CD4-positive, CD25-positive, alpha-beta regulatory T cell (primary cell): Measurements from ENCODE around the gene TSPEAR. TPM values are rescaled to one million over a fixed set of nuclear protein-coding genes. Genes with fewer than 3 reads are reported as not detected.

ENCODE experiments used
- ATAC-seq, 2 donors: fragments of 150-1000 bp; cut with Tn5 transposase; one replicate each; pipeline ENCODE4 v1.10.0; 2021; ENCODE audit warnings: low read depth in 2 of 2, moderate number of reproducible peaks in 2 of 2, moderate library complexity in 1 of 2
- DNase-seq, 3 donors: peaks; one replicate each; pipeline versions ENCODE4 v3.0.0 to v3.0.0-alpha.2; 2012 to 2022; ENCODE audit warnings: mixed read lengths in 1 of 3
- H3K27ac ChIP-seq: one replicate; pipeline ENCODE4 v1.7.0; 2013; ENCODE audit warnings: mild to moderate bottlenecking, low read length; ENCODE audit not compliant: insufficient read depth, poor library complexity, severe bottlenecking
- H3K27me3 ChIP-seq: one replicate; pipeline ENCODE4 v1.7.0; 2013; ENCODE audit warnings: low read length; ENCODE audit not compliant: control insufficient read depth, insufficient read depth
- H3K36me3 ChIP-seq: one replicate; pipeline ENCODE4 v1.7.0; 2013; ENCODE audit warnings: mild to moderate bottlenecking, low read length, moderate library complexity; ENCODE audit not compliant: control insufficient read depth, insufficient read depth
- H3K4me1 ChIP-seq: 2 replicates; pipeline ENCODE4 v1.7.0; 2013; ENCODE audit warnings: mild to moderate bottlenecking, low read length; ENCODE audit not compliant: insufficient read depth, control insufficient read depth, poor library complexity, severe bottlenecking
- H3K4me3 ChIP-seq: one replicate; pipeline ENCODE4 v1.7.0; 2013; ENCODE audit warnings: low read depth, mild to moderate bottlenecking, low read length, moderate library complexity
- H3K9me3 ChIP-seq, 2 experiments: 1 replicate in 1 of 2; 2 replicates in 1 of 2; pipeline ENCODE4 v1.7.0; 2013; ENCODE audit warnings: low read length in 2 of 2, mild to moderate bottlenecking in 1 of 2, moderate library complexity in 1 of 2; ENCODE audit not compliant: control insufficient read depth in 2 of 2
- H3K27ac Mint-ChIP-seq, 3 donors: one replicate each; pipeline ENCODE4 v1.8.0; 2020 to 2022; ENCODE audit warnings: mild to moderate bottlenecking in 3 of 3, mixed read lengths in 3 of 3, moderate library complexity in 2 of 3
- H3K27me3 Mint-ChIP-seq: one replicate; pipeline ENCODE4 v1.8.0; 2022; ENCODE audit warnings: mild to moderate bottlenecking, mixed read lengths
- H3K36me3 Mint-ChIP-seq: one replicate; pipeline ENCODE4 v1.8.0; 2020; ENCODE audit warnings: mixed read lengths
- H3K4me1 Mint-ChIP-seq, 4 donors: one replicate each; pipeline ENCODE4 v1.8.0; 2020 to 2022; ENCODE audit warnings: mixed read lengths in 4 of 4, mild to moderate bottlenecking in 1 of 4
- H3K4me3 Mint-ChIP-seq, 4 donors: one replicate each; pipeline ENCODE4 v1.8.0; 2020 to 2022; ENCODE audit warnings: mild to moderate bottlenecking in 4 of 4, mixed read lengths in 4 of 4, moderate library complexity in 3 of 4
- H3K9me3 Mint-ChIP-seq, 7 donors: one replicate each; pipeline ENCODE4 v1.8.0; 2020 to 2022; ENCODE audit warnings: mixed read lengths in 7 of 7, mild to moderate bottlenecking in 3 of 7, moderate library complexity in 2 of 7
- polyA plus RNA-seq, 4 donors: library from polyadenylated mRNA; unstranded; fragments of 300-500 nt; fragmentation: Illumina TruSeq; gene quantifications; one replicate each; pipeline ENCODE4 v1.2.3, GENCODE V29; 2021
- total RNA-seq: library from RNA; stranded (reverse); gene quantifications from one replicate; pipeline ENCODE4 v1.2.3, GENCODE V29; 2022

The TSPEAR gene
- total and polyA plus RNA-seq, 5 donors from 2014 or later = 0.05 TPM; not detected in 4

DNA sequence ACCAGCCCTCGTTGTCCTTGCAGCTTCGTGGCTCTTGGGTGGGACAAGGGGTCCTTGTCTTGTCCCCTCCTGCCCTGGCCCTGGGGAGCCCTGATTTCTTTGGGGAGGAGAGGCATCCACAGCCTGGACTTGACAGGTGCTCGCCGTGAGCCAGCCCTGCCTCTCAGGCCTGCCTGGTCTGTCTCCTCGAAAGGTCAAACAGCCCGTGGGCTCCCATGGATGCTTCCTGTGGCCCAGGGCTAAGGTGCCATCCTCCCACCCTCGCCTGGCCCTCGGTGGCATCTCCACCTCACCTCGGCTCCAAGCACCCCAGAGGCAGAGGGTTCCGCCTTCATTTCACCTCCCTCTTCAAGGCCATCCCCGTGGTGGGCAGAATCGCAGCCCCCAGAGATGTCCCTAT lies 247.0 kb downstream of the TSPEAR start:
- H3K4me3 ChIP-seq = no peak overlapping the region
- H3K4me1 ChIP-seq = no peaks in the 10 kb centered on the region
- Mint-ChIP-seq H3K9me3 (peaks cover 0 to 2% (median 0%) of the 10 kb centered on the region in 7 donors), H3K4me3 (no peak overlapping the region), H3K27ac (peak overlapping the region in 1 of 3 donors; percentile 49), H3K27me3 (no peaks in the 10 kb centered on the region), H3K4me1 (no peaks in the 10 kb centered on the region), H3K36me3 (no peaks in the 10 kb centered on the region)
- H3K36me3 ChIP-seq = no peaks in the 10 kb centered on the region
- no peak for ATAC-seq
- DNase-seq = no peak
- no peak overlapping the region for H3K27ac ChIP-seq
- H3K27me3 ChIP-seq = no peaks in the 10 kb centered on the region
- H3K9me3 ChIP-seq = no peaks in the 10 kb centered on the region

DNA sequence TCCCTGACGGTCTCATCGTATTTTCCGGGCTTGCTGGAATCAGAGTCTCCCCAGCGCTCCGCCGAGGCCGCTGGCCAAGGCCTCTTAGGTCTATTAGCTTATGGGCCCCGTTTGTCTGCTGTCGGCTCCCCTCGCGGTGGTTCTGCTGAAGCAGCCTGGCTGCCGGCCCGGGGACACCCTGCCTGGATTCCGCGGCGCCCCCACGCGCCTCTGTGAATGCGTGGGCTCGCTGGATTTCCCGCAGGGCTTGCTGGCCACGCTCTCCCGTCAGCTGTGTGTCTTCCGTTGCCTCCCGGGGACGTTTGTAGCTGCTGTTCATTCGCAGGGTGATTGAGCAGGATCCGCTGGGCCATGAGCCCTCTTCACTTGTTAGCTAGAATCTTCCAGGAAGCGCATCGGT lies 247.6 kb downstream of the TSPEAR start:
- no peaks in the 10 kb centered on the region for H3K4me1 Mint-ChIP-seq
- H3K36me3 Mint-ChIP-seq = no peaks in the 10 kb centered on the region
- DNase-seq = no peak
- Histone ChIP-seq H3K4me1 (no peaks in the 10 kb centered on the region), H3K9me3 (no peaks in the 10 kb centered on the region), H3K27ac (no peak overlapping the region), H3K4me3 (no peak overlapping the region), H3K27me3 (no peaks in the 10 kb centered on the region), H3K36me3 (no peaks in the 10 kb centered on the region)
- H3K9me3 Mint-ChIP-seq = peaks cover 0 to under 1% (median 0%) of the 10 kb centered on the region in 7 donors
- ATAC-seq = no peak
- no peaks in the 10 kb centered on the region for H3K27me3 Mint-ChIP-seq
- H3K27ac Mint-ChIP-seq = peak overlapping the region in 1 of 3 donors; percentile 49
- H3K4me3 Mint-ChIP-seq = peak overlapping the region in 1 of 4 donors; percentile 38

DNA sequence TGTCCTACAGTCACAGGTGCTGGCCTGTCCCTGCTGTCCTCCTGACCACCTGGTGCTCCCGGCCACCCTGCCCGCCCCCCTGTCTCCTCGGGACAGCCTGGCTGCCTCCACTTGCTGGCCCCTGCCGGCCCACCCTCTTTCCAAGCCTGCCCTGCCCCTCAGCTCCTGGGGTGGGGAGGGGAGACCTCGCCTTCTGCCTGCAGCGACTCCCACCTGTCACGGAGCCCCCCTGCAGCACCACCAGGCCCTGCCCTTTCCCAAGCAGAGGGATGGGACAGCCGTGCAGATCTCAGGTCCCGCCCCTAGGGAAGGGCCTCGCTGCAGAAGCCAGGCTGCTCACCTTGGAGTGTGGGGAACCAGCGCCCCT lies 248.6 kb downstream of the TSPEAR start:
- no peak for DNase-seq
- Histone ChIP-seq H3K4me1 (no peaks in the 10 kb centered on the region), H3K36me3 (no peaks in the 10 kb centered on the region), H3K27ac (no peak overlapping the region), H3K4me3 (no peak overlapping the region), H3K27me3 (no peaks in the 10 kb centered on the region), H3K9me3 (no peaks in the 10 kb centered on the region)
- Mint-ChIP-seq H3K27me3 (no peaks in the 10 kb centered on the region), H3K36me3 (no peaks in the 10 kb centered on the region), H3K4me3 (no peak overlapping the region), H3K4me1 (no peaks in the 10 kb centered on the region), H3K9me3 (no peaks in the 10 kb centered on the region), H3K27ac (no peak overlapping the region)
- ATAC-seq = no peak

DNA sequence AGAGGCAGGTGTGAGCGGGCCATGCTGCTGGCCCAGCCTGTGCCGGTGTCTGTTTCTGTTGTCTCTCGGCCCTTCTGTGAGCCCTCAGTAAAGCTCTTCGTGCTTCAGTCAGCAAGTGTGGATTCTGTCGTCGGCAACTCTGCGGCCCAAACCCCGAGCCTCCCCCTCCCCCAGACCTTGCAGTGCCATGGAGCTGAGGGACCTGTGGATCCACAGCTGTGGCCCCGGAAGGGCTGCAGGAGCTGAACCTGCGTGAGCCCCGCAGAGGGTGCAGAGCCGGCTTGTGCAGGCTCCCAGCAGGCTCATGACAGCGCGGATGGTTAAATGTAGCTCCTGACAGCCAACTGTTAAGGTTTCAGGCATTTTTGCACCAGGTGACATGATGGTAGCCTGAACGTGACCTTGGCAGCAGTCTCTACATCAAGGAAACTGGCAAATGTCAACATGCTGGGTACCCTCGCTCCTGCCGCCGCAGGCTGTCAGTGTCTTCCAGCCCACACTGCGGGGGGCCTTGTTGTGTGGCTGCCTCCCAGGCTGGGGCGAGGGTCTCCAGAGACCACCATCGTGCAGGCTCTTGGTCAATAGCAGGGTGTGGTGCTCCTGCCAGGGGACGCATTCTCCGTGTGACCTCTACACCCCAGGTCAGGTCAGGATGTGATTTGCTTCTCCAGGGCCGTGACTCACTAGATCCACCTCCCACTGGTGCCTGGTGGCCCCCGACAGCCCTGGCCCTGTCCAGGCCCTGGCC lies 249.1 kb downstream of the TSPEAR start:
- Mint-ChIP-seq H3K9me3 (no peaks in the 10 kb centered on the region), H3K36me3 (no peaks in the 10 kb centered on the region), H3K4me1 (peaks cover 0 to 2% (median 0%) of the 10 kb centered on the region in 4 donors), H3K27ac (no peak overlapping the region), H3K4me3 (no peak overlapping the region), H3K27me3 (no peaks in the 10 kb centered on the region)
- Histone ChIP-seq H3K27ac (no peak overlapping the region), H3K9me3 (no peaks in the 10 kb centered on the region), H3K4me1 (no peaks in the 10 kb centered on the region), H3K36me3 (no peaks in the 10 kb centered on the region), H3K4me3 (no peak overlapping the region), H3K27me3 (no peaks in the 10 kb centered on the region)
- no peak for ATAC-seq
- no peak for DNase-seq

DNA sequence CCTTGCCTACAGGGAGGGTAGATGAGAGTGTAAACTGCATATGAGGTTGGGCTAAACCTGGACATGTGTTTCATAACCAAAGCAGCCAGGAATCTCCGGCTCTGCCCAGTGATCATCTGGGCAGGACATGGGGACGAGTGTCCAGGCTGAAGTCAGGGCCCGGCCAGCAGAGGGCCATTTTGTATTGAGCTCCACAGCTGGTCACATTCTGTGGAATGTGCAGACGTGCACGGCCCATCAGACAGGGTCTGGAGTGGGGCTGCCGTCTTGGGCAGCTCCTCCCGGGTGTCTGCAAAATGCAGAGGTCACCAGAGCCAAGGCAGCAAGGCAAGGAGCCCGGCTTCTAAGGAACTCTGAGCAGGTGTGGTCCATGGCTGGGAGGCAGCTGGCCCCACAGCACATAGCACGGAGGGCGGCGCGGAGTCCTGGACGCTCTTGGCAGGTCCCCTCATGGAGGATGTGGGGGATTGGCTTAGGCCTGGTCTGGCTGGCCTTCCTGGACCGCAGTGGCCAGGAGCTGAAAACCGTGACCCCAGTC lies 249.8 kb downstream of the TSPEAR start:
- Mint-ChIP-seq H3K9me3 (no peaks in the 10 kb centered on the region), H3K4me3 (no peak overlapping the region), H3K4me1 (peaks cover 0 to 2% (median 0%) of the 10 kb centered on the region in 4 donors), H3K27me3 (no peaks in the 10 kb centered on the region), H3K27ac (no peak overlapping the region), H3K36me3 (no peaks in the 10 kb centered on the region)
- Histone ChIP-seq H3K27ac (no peak overlapping the region), H3K27me3 (no peaks in the 10 kb centered on the region), H3K36me3 (no peaks in the 10 kb centered on the region), H3K4me3 (no peak overlapping the region), H3K4me1 (peaks cover under 1% of the 10 kb centered on the region), H3K9me3 (no peaks in the 10 kb centered on the region)
- DNase-seq (no peak), ATAC-seq (no peak)

DNA sequence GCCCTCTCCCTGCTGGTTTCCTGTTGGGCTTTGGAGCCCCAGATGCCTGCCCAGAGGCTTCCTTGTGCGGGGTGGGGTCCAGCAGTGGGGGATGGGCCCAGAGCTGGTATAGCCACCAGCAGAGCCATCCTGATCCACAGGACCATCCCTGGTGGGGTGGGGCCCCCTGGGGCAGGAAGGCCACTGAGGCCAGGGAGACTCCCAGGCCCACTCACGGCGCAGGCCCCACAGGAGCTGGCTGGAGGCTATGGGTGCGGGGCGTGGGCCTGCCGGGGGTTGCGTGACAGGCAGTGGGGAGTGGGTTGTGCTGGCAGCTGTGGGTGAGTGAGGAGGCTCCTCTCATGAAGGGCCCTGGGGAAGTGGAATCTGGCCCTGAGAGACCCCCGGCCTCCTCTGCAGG lies 250.4 kb downstream of the TSPEAR start:
- ATAC-seq (no peak), DNase-seq (no peak)
- Mint-ChIP-seq H3K4me1 (peaks cover 0 to 2% (median 0%) of the 10 kb centered on the region in 4 donors), H3K27me3 (no peaks in the 10 kb centered on the region), H3K36me3 (no peaks in the 10 kb centered on the region), H3K4me3 (no peak overlapping the region), H3K9me3 (no peaks in the 10 kb centered on the region), H3K27ac (no peak overlapping the region)
- Histone ChIP-seq H3K27me3 (no peaks in the 10 kb centered on the region), H3K36me3 (no peaks in the 10 kb centered on the region), H3K4me3 (no peak overlapping the region), H3K4me1 (peaks cover 6% of the 10 kb centered on the region), H3K27ac (no peak overlapping the region), H3K9me3 (no peaks in the 10 kb centered on the region)

DNA sequence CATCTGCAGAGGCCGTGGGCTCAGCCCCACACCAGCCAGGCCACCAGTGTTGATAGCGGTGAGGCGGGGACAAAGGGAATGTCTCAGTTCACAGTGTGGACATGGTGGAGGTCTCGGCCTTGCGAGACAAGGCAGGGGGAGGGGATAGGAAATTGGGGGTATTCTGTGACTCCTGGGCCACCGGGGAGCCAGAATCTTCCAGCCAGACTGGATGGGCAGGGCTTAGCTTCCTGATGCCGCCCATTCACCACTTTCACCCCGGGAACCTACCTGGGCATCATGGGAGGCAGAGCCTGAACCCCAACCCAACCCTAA lies 251.0 kb downstream of the TSPEAR start:
- H3K27ac ChIP-seq = no peak overlapping the region
- DNase-seq (no peak), ATAC-seq (no peak)
- Mint-ChIP-seq H3K4me3 (peak overlapping the region in 1 of 4 donors; percentile 43), H3K27me3 (no peaks in the 10 kb centered on the region), H3K9me3 (no peaks in the 10 kb centered on the region), H3K36me3 (no peaks in the 10 kb centered on the region), H3K4me1 (peaks cover 0 to 2% (median 0%) of the 10 kb centered on the region in 4 donors), H3K27ac (no peak overlapping the region)
- no peaks in the 10 kb centered on the region for H3K27me3 ChIP-seq
- peaks cover 10% of the 10 kb centered on the region for H3K4me1 ChIP-seq
- no peaks in the 10 kb centered on the region for H3K36me3 ChIP-seq
- H3K9me3 ChIP-seq = no peaks in the 10 kb centered on the region
- no peak overlapping the region for H3K4me3 ChIP-seq
